DMS153 treated with DMSO at 0.1 percent for 48 hours (cell line): ENCODE measurements around the gene P2RY13.

Source experiments
- DNase-seq: peaks from one replicate; lab custom pipeline; 2025; ENCODE audit not compliant: unreplicated experiment; lab: John Stamatoyannopoulos, UW

P2RY13 gene

GRCh38 chr3:151321526-151321925, 7.8 kb downstream of the P2RY13 start:
- no peak for DNase-seq

GRCh38 chr3:151320131-151320530, 9.2 kb downstream of the P2RY13 start:
- no peak for DNase-seq

- DNase-seq: no peak
Measured at GRCh38 chr3:151319628-151320027, 9.7 kb downstream of the P2RY13 start.

GRCh38 chr3:151318991-151319390, 10.4 kb downstream of the P2RY13 start:
- DNase-seq: no peak

- DNase-seq: no peak
Measured at GRCh38 chr3:151318313-151318712, 11.0 kb downstream of the P2RY13 start.

- DNase-seq: no peak
Measured at GRCh38 chr3:151316267-151316991, 12.9 kb downstream of the P2RY13 start, which contains the start of gene GPR87. TSS of gene GPR87 (minus strand) at chr3:151316820. CDS start at chr3:151300100, 16,720 bp downstream.

GRCh38 chr3:151315846-151316245, 13.5 kb downstream of the P2RY13 start:
- no peak for DNase-seq

GRCh38 chr3:151315136-151315535, 14.2 kb downstream of the P2RY13 start:
- DNase-seq: no peak

GRCh38 chr3:151314593-151314992, 14.8 kb downstream of the P2RY13 start:
- DNase-seq: no peak

- DNase-seq: no peak
Measured at GRCh38 chr3:151314137-151314536, 15.2 kb downstream of the P2RY13 start.

- DNase-seq: no peak
Measured at GRCh38 chr3:151312972-151313371, 16.4 kb downstream of the P2RY13 start.

GRCh38 chr3:151309566-151309965, 19.8 kb downstream of the P2RY13 start:
- no peak for DNase-seq

GRCh38 chr3:151307583-151308488, 21.5 kb downstream of the P2RY13 start:
- no peak for DNase-seq

- no peak for DNase-seq
Measured at GRCh38 chr3:151307131-151307530, 22.2 kb downstream of the P2RY13 start.

- no peak for DNase-seq
Measured at GRCh38 chr3:151306168-151306810, 23.1 kb downstream of the P2RY13 start.

GRCh38 chr3:151305775-151306151, 23.6 kb downstream of the P2RY13 start:
- no peak for DNase-seq

- DNase-seq: no peak
Measured at GRCh38 chr3:151305060-151305774, 24.1 kb downstream of the P2RY13 start.

GRCh38 chr3:151303751-151304150, 25.6 kb downstream of the P2RY13 start:
- DNase-seq: no peak

- DNase-seq: no peak
Measured at GRCh38 chr3:151301787-151302186, 27.6 kb downstream of the P2RY13 start.

- no peak for DNase-seq
Measured at GRCh38 chr3:151300539-151300938, 28.8 kb downstream of the P2RY13 start.

GRCh38 chr3:151299006-151299405, 30.3 kb downstream of the P2RY13 start:
- no peak for DNase-seq
